GM15510 (cell line): ENCODE measurements around the gene TP73.

ENCODE experiments used
- POLR2A ChIP-seq: IDR thresholded peaks from 3 replicates; pipeline ENCODE4 v1.6.1; 2011; ENCODE audit warnings: borderline replicate concordance; ENCODE audit not compliant: insufficient read length; ENCODE audit errors: extremely low read depth

TP73 gene

GRCh38 chr1:3703786-3704371, 51.6 kb downstream of the TP73 start:
- TF ChIP-seq POLR2A, result no peak

DNA sequence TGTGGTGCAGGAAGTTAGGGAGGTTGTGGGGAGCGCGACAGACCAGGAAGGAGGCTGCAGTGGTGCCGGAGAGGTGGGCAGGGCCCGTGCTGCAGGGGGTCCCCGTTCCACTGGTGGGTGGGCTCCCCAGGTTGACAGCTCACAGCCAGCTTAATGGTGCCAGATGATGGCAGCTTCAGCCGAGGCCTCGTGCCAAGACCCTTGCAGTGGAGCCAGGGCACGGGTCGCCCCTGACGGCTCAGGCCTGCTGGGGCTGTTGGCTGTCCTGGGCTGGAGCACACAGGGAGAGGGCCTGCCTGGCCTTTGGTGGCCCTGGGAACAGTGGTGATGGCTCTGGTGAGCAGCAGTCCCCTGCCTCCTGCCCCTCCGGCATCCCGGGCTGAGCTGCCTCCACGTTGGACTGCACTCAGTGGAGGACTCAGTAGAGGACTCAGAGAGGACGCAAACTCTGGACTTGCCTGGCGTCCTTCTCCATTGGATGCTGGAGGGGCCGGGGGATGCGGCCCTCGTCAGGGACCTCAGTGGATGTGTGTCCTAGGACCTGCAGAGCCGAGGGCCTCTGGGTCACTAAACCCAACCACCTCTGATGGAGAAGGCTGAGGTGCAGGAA, 53.1 kb downstream of the TP73 start:
- no peak for TF ChIP-seq POLR2A

GRCh38 chr1:3706651-3707297, 54.5 kb downstream of the TP73 start:
- TF ChIP-seq POLR2A, result no peak

- no peak for TF ChIP-seq POLR2A
These were observed 55.1 kb downstream of the TP73 start for GRCh38 chr1:3707298-3707938.

DNA sequence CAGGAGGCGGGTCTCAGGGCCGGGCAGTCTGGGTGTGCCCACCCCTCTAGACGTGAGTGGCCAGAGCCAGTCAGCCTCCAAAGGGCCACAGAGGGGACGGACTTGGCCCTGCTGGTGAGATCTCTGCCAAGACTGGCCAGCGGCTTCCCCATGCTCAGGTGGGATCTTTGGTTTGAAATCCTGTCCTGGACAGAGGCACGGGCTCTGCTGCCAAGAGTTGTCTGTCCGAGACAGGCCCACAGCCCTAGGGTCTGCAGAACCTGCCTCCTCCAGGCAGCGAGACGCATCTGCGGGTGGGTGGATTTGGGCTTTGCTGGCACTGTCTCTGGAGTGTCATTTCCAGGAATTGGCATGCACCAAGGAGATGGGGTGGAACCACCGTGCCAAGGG, 55.6 kb downstream of the TP73 start:
- TF ChIP-seq POLR2A, result no peak

DNA sequence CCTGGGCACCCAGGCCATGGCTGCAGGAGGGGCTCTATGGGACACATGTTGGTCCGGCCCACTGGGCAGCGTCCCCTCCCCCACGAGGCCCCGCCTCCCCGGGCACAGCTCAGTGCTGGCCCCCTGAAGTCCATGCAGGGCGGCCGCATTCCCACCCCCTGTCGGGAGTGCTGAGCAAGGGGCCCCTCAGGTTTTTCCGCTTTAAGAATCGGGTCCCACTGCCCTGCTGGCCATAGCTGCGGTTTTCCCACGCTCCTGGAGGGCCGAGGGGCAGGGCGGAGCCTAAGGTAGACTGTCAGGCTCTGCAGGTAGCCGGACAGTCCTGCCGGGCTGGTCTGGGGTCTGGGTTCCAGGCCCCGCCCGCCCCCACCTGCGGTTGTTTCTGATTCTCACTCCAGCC, 56.5 kb downstream of the TP73 start:
- TF ChIP-seq POLR2A, result no peak

DNA sequence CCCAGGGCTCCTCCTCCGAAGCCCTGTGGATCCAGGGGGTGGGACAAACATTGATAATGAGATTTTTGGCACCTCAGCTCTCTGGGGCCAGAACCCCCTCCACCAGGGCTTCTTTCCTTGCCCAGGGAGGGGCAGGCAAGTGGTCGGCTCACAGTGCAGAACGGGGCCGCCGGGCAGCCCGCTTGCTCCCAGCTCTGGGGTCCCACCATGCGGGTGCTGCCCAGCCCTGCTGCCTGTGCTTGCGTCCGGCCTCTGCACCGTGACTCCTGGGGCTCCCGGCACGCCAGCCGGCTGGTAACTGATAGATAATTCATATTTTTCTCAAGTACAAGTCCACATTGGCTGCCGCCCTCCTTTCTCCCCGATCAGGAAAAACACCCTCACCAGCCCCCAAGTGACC, 57.9 kb downstream of the TP73 start:
- no peak for TF ChIP-seq POLR2A

DNA sequence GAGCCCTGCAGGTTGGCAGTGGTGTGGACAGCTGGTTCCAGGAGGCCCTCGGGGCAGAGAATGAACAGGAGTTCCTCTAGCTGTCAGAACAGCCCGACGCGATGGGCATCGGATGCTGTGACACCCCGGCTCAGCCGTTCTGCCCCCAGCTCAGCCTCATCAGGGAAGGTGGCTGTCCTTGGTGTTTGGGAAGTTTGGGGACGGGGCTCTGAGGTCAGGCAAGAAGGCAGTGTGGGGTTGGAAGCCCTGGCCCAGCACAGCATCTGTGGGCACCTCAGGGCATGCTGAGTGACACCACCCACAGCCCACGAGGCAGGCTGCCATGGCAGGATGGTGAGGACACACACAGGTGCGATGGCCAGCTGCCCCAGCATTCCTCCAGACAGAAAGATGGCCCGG, 59.1 kb downstream of the TP73 start:
- no peak for TF ChIP-seq POLR2A

DNA sequence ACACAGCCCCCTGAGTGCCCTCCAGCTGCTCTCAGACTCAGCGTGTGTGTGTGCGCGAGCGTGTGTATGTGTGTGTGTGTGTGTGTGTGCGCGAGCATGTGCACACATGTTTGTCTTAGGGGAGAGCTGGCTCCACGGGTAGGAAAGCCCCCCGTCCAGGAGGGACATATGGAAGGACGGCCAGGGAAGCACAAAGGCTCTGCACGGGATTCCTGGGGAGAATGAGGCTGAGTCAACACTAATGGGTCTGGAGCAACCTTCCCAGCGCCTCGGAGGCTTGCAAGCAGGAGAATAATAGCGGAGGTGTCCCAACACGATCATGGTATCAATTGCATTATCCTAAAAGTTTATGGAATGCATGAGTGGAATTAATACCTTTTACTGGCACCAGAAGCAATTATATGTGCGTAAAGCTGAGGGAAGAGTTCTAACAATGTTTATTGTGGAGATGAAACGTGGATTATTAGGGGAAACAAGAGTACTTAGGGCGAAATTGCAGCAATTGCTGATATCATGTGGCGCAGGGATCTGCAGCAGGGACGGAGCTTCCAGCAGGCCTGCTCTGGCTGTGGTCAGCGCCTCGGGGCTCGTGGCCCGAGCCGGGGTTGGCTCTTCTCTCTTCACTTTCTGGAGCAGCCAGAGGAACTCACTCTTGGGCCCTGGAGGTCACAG, 59.6 kb downstream of the TP73 start:
- TF ChIP-seq POLR2A, result no peak

DNA sequence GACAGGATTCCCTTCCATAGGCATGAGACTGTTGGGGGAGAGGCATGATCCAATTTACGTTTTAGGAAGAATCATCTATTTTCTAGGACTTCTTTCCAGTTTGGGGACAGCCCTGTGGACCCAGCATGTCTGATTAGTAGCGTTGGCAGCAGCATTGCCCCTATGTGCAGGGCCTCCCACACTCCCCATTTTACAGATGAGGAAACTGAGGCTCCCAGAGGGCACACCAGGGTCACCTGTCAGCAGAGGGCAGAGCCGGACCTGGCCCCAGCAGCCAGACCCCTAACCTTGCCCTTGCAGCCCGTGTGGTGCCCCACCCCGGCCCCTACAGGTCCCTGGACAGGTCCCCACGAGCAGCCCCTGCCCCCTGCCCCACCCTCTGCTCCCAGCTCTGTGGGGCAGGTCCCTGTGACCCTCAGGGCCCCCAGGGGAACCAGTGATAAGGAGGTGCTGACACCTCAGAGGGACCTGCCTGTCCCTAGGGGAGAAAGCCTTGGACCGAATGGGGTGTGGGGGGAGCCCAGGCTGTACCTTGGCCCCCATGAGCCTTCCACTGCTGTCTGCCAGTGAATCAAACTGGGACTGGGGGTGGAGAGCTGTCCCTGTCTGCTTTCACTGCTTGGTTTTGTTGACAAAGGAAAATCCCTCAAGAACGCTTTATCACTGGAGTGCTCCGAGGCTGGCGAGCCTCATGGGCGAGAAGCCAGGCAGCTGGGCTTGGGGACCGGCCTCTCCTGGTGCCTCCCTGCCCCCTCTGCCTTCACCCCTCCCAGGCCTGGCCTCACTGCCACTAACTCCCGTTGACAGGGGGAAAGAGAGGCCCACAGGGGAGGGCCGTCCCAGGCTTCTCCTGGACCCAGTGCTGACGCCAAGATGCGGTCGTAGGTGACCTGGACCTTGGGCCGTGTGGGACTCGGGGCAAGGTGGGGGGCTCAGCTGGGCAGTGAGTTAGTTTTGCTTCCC, 60.5 kb downstream of the TP73 start:
- no peak for TF ChIP-seq POLR2A

GRCh38 chr1:3713840-3714239, 61.5 kb downstream of the TP73 start:
- TF ChIP-seq POLR2A, result no peak

- no peak for TF ChIP-seq POLR2A
These were observed 62.0 kb downstream of the TP73 start for GRCh38 chr1:3714284-3714741.

GRCh38 chr1:3714814-3715213, 62.5 kb downstream of the TP73 start:
- no peak for TF ChIP-seq POLR2A

DNA sequence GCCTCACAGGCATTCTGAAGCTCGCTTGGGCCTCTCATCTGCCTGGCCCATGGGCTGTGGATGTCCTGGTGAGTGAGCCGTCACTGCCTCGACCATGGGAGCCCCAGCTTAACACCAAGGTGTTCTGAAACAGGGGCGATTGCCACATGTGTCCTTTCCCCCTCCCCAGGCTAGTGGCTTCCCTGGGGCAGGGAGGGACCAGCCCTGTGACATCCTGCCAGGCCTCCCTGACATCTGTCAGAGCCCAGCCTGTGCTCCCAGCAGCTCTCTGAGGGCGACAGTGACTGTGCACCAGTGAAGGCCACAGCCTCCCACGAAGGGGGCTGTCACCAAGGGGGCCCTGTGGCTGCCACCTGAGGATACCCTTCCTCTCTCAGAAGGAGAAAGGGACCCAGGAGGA, 64.0 kb downstream of the TP73 start:
- TF ChIP-seq POLR2A, result no peak

DNA sequence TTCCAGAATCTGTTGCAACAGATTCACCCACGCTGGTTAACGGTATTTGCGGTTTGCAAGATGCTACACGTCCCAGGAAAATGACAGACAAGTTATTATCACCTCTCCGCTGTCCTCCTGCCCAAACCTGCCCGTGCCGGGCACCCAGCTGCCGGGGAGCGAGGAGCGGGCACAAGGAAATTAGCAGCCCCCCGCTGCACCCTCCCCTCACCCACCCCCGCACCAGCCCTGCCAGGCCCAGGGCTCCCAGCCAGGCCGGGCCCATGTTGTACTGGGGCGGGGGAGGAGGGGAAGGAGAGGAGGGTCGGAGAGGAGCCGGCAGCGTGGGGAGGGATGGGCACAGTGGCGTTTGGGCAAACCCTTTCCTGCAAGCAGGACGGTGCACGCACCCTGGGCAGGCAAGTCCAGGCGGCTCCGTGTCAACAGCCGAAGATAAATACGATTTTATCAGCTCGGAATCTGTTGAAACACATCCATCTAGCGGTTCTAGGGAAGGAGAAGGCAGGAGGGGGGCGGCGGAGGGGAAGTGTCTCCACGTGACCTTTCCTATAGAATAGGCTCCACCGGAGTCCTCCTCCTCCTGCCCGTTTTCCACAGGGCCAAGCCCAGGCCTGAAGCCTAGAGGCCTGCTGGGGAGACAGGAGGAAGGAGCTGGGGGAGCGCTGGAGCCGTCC, 64.9 kb downstream of the TP73 start:
- no peak for TF ChIP-seq POLR2A
